GM18508 (cell line): ENCODE measurements around the gene ZNF106.

Experiments
- ATAC-seq: cut with Tn5 transposase; IDR thresholded peaks from one replicate; pipeline ENCODE4 v1.9.1; 2021; ENCODE audit warnings: moderate number of reproducible peaks; ENCODE audit not compliant: insufficient read depth, unreplicated experiment

ZNF106 gene

GRCh38 chr15:42411884-42412283, 79.1 kb downstream of the ZNF106 start:
- ATAC-seq = no peak

- ATAC-seq = no peak
Measured at GRCh38 chr15:42409011-42409410, 81.9 kb downstream of the ZNF106 start.

DNA sequence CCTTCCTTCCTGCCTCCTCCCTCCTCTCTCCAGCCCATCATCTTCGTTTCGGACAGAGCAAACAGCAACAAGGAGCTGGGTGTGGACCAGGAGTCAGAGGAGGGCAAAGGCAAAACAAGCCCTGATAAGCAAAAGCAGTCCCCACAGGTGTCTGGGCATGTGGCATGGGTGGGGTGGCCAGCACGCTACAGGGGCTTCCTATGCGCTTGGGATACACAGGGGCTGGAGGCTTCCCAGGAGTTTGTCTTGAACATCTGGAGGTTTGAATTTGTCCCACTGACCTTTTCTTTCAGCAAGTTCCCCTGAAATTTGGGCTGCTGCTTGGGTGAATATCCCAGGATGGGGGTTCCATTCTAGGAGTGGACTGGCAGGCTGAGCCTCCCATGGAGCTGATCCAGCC, 82.8 kb downstream of the ZNF106 start:
- no peak for ATAC-seq

DNA sequence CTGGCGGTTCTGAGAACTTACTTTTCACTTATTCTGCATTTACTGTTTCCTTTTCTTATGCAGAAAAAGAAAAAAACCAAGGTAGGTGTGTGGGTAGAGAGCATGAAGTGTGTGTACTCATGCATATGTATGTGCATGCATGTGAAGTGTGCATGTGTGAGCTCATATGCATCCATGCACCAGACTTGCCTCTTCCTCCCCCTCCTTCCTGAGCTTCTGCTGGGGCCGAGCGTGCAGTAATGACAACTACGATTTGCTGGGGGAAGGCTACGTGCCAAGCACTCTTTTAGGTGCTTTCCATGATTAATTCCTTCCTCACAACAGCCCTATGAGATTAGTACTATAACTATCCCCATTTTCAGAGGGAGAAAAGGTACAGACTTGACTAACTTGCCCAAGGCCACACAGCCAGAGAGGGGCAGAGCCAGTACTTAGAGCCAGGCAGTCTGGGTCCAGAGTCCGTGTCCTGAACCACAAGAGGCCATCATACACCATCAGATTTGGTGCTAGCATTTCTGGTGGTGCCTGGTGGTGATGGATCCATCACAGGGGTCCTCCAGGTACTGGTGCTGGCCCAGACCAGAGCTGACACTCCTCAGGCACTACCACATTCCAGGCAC, 85.0 kb downstream of the ZNF106 start:
- no peak for ATAC-seq

DNA sequence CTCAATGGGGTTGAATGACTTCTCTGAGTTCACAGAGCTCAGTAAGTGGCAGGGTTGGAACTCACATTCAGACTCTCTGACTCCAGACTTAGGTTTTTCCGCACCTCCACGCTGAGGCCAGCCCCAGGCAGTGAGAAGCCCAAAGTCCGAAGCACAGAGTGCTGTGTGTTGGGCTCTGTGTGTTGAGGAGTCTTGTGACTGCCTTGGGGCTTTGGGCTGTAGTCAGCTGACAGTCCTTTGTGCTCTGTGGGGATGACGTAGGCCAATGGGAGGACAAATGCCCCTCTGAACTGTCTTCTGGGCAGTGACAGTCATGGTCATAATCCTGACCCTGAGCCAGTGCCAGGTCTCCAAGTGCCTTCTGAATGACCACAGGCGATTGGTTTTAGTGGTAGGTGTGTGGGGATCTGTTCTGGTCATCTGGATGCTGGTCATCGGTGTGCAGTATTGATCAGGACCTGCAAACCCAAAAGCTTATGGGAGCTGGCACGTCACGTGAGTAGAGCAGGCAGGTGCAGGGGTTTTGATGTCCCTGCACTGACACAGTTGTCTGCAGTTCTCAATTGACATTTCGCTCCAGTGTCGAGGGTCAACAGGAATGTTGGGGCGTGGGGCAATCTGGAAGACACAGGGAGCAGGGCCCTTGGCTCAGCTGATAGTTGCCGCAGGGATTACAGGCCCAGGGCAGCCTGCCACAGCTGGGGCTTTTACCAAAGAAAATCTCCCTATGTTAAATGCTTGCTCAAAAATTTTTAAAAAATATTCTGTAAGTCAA, 86.3 kb downstream of the ZNF106 start:
- no peak for ATAC-seq

GRCh38 chr15:42403389-42403788, 87.6 kb downstream of the ZNF106 start:
- no peak for ATAC-seq

- no peak for ATAC-seq
Measured at GRCh38 chr15:42402455-42403205, 88.3 kb downstream of the ZNF106 start.

DNA sequence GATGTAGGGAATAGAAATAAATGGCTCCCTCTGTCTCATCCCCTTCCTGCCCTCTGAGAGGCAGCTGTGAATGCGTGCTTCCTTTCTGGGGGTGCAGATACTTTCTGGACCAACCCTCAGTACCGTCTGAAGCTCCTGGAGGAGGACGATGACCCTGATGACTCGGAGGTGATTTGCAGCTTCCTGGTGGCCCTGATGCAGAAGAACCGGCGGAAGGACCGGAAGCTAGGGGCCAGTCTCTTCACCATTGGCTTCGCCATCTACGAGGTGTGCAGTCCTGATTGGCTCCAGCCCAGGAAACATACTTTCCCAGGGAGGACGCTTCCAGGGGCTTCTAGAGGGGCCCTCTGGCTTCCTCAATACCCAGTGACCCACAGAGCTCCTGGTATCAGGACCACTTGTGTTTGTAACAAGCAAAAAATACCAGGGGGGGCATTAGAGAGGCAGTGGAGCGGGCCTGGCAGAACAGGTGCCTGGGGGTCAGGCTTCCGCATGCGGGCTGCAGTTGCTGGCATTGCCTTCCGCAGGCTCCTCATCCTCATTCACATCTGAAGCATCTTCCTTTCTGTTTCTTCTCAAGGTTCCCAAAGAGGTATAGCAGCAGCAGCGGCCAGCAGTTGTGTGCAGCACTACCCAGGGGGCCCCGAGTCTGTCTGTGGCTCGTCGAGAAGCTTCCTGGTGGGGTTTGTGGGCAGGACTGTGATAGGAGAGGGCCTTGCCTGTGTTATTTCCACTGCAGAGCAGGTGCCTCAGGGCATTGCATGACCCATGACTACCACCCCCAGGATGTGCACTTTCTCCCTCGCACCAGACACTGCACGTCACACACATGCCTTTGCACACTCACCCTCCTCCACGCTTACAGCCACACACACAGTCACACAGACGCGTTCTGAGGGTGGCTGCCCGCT, 89.1 kb downstream of the ZNF106 start:
- ATAC-seq = no peak

GRCh38 chr15:42395838-42396237, 95.1 kb downstream of the ZNF106 start:
- ATAC-seq = no peak

- no peak for ATAC-seq
Measured at GRCh38 chr15:42394106-42394505, 96.8 kb downstream of the ZNF106 start.

- no peak for ATAC-seq
Measured at GRCh38 chr15:42392309-42393024, 98.5 kb downstream of the ZNF106 start.

GRCh38 chr15:42387603-42388002, 103.3 kb downstream of the ZNF106 start:
- ATAC-seq = no peak

DNA sequence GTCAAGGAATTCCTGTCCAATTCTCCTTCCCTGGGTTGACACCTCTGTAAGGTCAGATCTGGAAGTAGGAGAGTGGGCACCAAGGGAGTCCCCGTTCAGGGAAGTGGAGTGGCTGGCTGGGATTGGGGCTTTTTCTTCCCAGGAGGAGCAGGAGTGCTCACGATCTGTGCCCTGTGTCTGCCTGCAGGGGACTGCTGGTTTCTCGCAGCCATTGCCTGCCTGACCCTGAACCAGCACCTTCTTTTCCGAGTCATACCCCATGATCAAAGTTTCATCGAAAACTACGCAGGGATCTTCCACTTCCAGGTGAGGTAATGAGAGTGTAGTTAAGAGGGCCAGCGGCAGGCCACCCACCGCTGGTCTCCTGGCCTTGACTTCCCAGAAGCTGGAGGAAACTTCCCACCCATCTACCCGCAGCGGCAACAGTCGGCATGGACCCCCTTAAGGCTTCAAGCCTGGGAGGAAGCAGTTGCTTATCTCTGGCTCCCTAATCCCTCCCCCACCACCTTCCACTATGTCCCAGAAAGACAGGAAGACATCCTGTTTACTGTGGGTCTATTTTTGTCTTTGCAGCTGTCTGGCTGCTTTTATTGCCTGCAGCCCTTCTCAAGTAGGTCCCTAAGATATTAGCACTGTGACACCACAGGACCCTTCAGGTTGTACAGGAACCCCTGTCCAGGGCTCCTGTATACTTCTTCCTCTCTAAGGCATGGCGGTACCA, 104.8 kb downstream of the ZNF106 start:
- no peak for ATAC-seq

DNA sequence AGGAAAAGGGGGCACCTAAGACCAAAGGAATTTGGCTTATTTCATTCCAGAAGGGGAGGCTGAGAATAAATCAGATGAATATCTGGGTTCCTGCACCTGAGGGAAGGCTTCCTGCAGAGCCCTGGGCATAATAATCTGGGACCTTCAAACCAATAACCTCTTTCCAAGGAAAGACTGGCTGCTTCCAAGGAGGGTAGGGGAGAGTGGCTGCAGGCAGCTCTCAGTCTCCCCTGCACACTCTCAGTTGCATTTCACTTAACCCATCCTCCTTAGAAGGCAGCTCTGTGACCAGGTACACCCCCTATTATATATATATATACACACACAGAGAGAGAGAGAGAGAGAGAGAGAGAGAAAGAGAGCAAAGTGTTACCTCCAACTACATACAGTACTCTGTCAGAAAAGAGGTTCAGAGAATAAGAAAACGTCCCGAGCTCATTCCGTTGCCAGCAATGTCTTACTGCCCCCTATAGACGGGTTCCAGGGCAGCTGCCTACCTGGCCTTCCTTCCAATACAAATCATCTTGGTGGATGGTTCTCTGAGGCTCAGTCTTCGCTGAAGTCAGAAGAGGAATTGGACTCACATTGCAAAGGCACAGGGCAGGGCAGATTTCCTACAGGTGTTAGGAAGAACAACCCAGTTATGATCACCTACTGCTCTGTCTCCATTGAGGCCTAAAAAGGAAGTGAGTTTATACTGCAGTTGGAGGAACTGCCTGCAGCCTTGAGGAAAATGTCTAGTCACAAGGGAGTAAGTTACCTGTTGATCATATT, 105.5 kb downstream of the ZNF106 start:
- ATAC-seq = no peak

DNA sequence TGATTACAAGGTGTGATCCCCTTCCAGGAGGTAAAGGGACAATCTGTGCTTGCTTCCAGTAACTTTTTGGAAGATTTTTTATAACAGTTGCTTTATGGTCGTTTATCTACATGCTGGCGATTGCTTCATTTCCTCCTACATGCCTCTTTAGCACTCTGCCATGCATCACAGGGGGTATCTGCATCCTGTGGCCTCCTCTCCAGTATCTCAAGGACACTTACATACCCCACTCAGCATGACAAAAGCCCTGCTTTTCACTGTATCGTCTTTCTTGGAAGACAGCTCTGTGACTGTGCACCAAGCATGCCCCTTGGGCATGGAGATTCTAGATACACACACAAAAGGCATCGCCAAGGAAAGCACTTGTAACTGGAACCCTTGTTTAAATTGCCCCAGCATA, 106.3 kb downstream of the ZNF106 start:
- ATAC-seq = no peak

GRCh38 chr15:42378011-42378410, 112.9 kb downstream of the ZNF106 start:
- no peak for ATAC-seq

GRCh38 chr15:42375941-42376340, 115.0 kb downstream of the ZNF106 start:
- ATAC-seq = no peak

- ATAC-seq = no peak
Measured at GRCh38 chr15:42375252-42375651, 115.7 kb downstream of the ZNF106 start.
